Neural progenitor cell (in vitro differentiated cells): Measurements from ENCODE around the gene TANK.

Experiments used
- EZH2 ChIP-seq: fragments of 200-600 bp; sonication (generic); IDR thresholded peaks from 2 replicates; pipeline ENCODE4 v1.6.1; 2017; ENCODE audit warnings: antibody characterized with exemption, mild to moderate bottlenecking, moderate library complexity
- EZH2phosphoT487 ChIP-seq: fragments of 200-600 bp; sonication (generic); IDR thresholded peaks from 2 replicates; pipeline ENCODE4 v1.6.1; 2017; ENCODE audit warnings: antibody characterized with exemption
- TF ChIP-seq, protein P1 (sequence below): fragments of 200-600 bp; sonication (generic); IDR thresholded peaks from 2 replicates; pipeline ENCODE4 v1.5.1; 2017; ENCODE audit warnings: antibody characterized with exemption, mild to moderate bottlenecking

DNA sequence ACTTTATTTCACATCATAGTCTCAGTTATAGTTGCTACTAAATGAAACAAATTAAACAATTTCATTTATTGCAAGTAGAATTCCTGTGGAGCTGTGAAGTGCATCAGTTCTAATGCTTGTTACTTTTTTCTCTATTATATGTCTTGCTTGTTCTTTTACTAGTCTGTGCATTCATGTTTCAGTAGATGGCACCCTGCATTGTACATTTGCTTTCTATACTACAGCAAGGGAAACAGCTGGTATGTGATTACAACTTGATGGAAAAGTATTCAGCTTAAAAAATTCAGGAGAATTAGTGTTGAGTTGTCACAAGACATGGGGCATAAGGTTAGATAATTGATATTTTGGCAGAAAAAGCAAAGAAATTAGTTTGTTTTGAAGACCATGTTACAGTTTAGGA is 72.3 kb downstream of the TANK start:
- TF ChIP-seq, protein P1, sequence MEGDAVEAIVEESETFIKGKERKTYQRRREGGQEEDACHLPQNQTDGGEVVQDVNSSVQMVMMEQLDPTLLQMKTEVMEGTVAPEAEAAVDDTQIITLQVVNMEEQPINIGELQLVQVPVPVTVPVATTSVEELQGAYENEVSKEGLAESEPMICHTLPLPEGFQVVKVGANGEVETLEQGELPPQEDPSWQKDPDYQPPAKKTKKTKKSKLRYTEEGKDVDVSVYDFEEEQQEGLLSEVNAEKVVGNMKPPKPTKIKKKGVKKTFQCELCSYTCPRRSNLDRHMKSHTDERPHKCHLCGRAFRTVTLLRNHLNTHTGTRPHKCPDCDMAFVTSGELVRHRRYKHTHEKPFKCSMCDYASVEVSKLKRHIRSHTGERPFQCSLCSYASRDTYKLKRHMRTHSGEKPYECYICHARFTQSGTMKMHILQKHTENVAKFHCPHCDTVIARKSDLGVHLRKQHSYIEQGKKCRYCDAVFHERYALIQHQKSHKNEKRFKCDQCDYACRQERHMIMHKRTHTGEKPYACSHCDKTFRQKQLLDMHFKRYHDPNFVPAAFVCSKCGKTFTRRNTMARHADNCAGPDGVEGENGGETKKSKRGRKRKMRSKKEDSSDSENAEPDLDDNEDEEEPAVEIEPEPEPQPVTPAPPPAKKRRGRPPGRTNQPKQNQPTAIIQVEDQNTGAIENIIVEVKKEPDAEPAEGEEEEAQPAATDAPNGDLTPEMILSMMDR = no peak
- TF ChIP-seq EZH2phosphoT487 (no peak), EZH2 (no peak)
